ENCODE results near the gene SHE.

Gene SHE

GRCh38 chr1:154467434-154468102 lies 34.6 kb downstream of the SHE start:
- FAIRE-seq (no peak), DNase-seq (ENCODE audit: insufficient read length, low spot score) (no peak)
- TF ChIP-seq CTCF (IDR thresholded peaks at IDR 0.05; ENCODE audit: insufficient read depth, missing control alignments): no peak

DNA sequence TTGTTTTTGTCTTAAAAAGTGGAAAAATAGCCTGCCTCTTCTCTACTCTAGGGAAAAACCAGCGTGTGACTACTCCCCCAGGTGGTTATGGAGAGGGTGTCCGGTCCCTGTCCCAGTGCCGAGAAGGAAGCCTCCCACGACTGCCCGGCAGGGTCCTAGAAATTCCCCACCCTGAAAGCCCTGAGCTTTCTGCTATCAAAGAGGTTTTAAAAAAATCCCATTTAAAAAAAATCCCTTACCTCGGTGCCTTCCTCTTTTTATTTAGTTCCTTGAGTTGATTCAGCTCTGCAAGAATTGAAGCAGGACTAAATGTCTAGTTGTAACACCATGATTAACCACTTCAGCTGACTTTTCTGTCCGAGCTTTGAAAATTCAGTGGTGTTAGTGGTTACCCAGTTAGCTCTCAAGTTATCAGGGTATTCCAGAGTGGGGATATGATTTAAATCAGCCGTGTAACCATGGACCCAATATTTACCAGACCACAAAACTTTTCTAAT lies 35.2 kb downstream of the SHE start:
- no peak for DNase-seq (ENCODE audit: insufficient read length, low spot score)
- FAIRE-seq: no peak

DNA sequence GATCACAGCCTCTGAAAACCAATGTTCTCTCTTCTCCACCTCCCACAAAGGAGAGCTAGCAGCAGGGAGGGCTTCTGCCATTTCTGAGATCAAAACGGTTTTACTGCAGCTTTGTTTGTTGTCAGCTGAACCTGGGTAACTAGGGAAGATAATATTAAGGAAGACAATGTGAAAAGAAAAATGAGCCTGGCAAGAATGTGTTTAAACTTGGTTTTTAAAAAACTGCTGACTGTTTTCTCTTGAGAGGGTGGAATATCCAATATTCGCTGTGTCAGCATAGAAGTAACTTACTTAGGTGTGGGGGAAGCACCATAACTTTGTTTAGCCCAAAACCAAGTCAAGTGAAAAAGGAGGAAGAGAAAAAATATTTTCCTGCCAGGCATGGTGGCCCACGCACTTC lies 36.0 kb downstream of the SHE start:
- no peak for DNase-seq (ENCODE audit: insufficient read length, low spot score)
- no peak for TF ChIP-seq CTCF (IDR thresholded peaks at IDR 0.05; ENCODE audit: insufficient read depth, missing control alignments)
- no peak for FAIRE-seq

More for the DNA sequence above, 35.2 kb downstream of the SHE start:
- TF ChIP-seq CTCF (IDR thresholded peaks at IDR 0.05; ENCODE audit: insufficient read depth, missing control alignments): peak; percentile 37

- TF ChIP-seq CTCF (IDR thresholded peaks at IDR 0.05; ENCODE audit: insufficient read depth, missing control alignments): no peak
- DNase-seq (ENCODE audit: insufficient read length, low spot score): no peak
- no peak for FAIRE-seq
These were observed 36.5 kb downstream of the SHE start for GRCh38 chr1:154465621-154466195.

- no peak for TF ChIP-seq CTCF (IDR thresholded peaks at IDR 0.05; ENCODE audit: insufficient read depth, missing control alignments)
- no peak for DNase-seq (ENCODE audit: insufficient read length, low spot score)
- FAIRE-seq: no peak
These were observed 38.7 kb downstream of the SHE start for GRCh38 chr1:154463512-154463990.

- FAIRE-seq (no peak), DNase-seq (ENCODE audit: insufficient read length, low spot score) (no peak)
- TF ChIP-seq CTCF (IDR thresholded peaks at IDR 0.05; ENCODE audit: insufficient read depth, missing control alignments): no peak
These were observed 41.4 kb downstream of the SHE start for GRCh38 chr1:154460695-154461260.

GRCh38 chr1:154459080-154459479 lies 43.1 kb downstream of the SHE start:
- FAIRE-seq: no peak
- DNase-seq (ENCODE audit: insufficient read length, low spot score): no peak
- TF ChIP-seq CTCF (IDR thresholded peaks at IDR 0.05; ENCODE audit: insufficient read depth, missing control alignments): no peak

Data from D721Med (cell line).